ENCODE measurements around the gene TMEM201. TPM values are rescaled to one million over a fixed set of nuclear protein-coding genes. Genes with fewer than 3 reads are reported as not detected.

Gene TMEM201
- total and polyA plus RNA-seq, 4 donors: 4.5 to 10.8 (median 5.8) TPM

DNA sequence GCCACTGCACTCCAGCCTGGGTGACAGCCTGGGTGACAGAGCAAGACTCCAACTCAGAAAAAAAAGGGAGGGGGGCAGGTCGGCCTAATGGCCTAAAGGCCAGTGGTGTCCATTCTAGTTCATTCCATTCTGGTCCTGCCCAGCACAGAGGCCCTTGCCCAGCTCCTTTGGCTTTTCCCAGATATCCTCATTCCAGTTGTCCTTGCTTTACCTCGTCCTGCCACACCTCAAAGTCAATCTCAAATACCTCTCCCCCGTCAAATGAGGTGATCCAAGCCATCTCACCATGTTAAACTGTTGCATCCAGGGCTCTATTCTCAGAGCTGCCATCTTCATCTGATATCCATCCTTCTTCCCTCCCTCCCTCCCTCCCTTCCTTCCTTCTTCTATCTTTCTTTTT is 42.9 kb downstream of the TMEM201 start:
- Histone ChIP-seq H3K9ac (ENCODE audit: insufficient read depth in 1 of 2, low read length in 2 of 2) (no peak overlapping the region), H3K4me3 (no peak overlapping the region), H3K36me3 (ENCODE audit: control insufficient read depth in 4 of 4, insufficient read depth in 4 of 4, low read length in 4 of 4) (no peaks in the 10 kb centered on the region), H3K27me3 (ENCODE audit: control insufficient read depth in 3 of 3, insufficient read depth in 3 of 3, low read length in 2 of 3) (no peaks in the 10 kb centered on the region), H3K27ac (ENCODE audit: low read depth in 1 of 2, low read length in 1 of 2) (no peak overlapping the region), H3K9me3 (ENCODE audit: control insufficient read depth in 4 of 4, insufficient read depth in 3 of 4, low read length in 3 of 4) (no peaks in the 10 kb centered on the region), H3K4me1 (ENCODE audit: control insufficient read depth in 5 of 5, insufficient read depth in 5 of 5, low read length in 5 of 5) (no peaks in the 10 kb centered on the region)
- DNase-seq: no peak
- TF ChIP-seq, protein P1, sequence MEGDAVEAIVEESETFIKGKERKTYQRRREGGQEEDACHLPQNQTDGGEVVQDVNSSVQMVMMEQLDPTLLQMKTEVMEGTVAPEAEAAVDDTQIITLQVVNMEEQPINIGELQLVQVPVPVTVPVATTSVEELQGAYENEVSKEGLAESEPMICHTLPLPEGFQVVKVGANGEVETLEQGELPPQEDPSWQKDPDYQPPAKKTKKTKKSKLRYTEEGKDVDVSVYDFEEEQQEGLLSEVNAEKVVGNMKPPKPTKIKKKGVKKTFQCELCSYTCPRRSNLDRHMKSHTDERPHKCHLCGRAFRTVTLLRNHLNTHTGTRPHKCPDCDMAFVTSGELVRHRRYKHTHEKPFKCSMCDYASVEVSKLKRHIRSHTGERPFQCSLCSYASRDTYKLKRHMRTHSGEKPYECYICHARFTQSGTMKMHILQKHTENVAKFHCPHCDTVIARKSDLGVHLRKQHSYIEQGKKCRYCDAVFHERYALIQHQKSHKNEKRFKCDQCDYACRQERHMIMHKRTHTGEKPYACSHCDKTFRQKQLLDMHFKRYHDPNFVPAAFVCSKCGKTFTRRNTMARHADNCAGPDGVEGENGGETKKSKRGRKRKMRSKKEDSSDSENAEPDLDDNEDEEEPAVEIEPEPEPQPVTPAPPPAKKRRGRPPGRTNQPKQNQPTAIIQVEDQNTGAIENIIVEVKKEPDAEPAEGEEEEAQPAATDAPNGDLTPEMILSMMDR (IDR thresholded peaks at IDR 0.05; ENCODE audit: control extremely low read depth, extremely low read depth): no peak
- no peak for ATAC-seq (ENCODE audit: insufficient read depth, low FRiP score)
- WGBS, 2 donors: 80 to 86% methylated on average over 3 of the region's 3 CpGs

DNA sequence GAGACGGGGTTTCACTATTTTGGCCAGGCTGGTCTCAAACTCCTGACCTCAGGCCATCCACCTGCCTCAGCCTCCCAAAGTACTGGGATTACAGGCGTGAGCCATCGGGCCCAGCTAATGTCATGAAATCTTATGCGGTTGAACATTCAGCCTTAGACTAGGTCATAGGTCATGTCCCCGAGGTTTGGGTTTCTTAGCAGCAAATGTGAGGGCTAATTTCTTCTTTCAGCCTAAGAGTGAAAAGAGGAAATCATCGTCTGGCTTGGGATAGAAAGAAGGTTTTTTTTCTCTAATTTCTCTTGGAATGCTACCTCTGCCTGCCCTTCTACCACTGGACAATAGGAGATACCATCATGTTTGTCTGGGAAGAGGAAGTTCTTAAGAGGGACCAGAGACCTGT is 44.8 kb downstream of the TMEM201 start:
- Histone ChIP-seq H3K9me3 (ENCODE audit: control insufficient read depth in 4 of 4, insufficient read depth in 3 of 4, low read length in 3 of 4) (no peaks in the 10 kb centered on the region), H3K36me3 (ENCODE audit: control insufficient read depth in 4 of 4, insufficient read depth in 4 of 4, low read length in 4 of 4) (no peaks in the 10 kb centered on the region), H3K27me3 (ENCODE audit: control insufficient read depth in 3 of 3, insufficient read depth in 3 of 3, low read length in 2 of 3) (no peaks in the 10 kb centered on the region), H3K4me1 (ENCODE audit: control insufficient read depth in 5 of 5, insufficient read depth in 5 of 5, low read length in 5 of 5) (no peaks in the 10 kb centered on the region), H3K4me3 (no peak overlapping the region), H3K9ac (ENCODE audit: insufficient read depth in 1 of 2, low read length in 2 of 2) (no peak overlapping the region), H3K27ac (ENCODE audit: low read depth in 1 of 2, low read length in 1 of 2) (no peak overlapping the region)
- 79 to 80% methylated on average over 6 of the region's 6 CpGs for WGBS, 2 donors
- no peak for ATAC-seq (ENCODE audit: insufficient read depth, low FRiP score)
- TF ChIP-seq, protein P1 (IDR thresholded peaks at IDR 0.05; ENCODE audit: control extremely low read depth, extremely low read depth): no peak
- no peak for DNase-seq

DNA sequence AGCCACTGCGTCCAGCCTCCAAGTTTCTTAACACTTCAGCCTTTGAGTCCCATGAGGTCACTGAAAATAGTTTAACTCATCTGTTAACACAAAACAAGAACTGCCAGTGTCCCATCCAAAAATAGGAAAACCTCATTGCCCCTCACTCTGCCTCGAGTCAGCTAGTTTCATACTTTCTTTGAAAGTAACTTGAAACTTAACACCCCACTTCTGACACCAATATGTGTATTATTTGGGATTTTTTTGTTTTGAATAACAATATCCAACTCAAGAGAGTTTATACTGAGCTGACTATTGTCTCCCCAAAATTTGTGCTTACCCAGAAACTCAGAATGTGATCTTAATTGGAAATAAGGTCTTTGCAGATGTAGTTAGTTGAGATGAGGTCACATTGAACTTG is 45.9 kb downstream of the TMEM201 start:
- no peaks in the 10 kb centered on the region for H3K36me3 ChIP-seq (ENCODE audit: control insufficient read depth in 4 of 4, insufficient read depth in 4 of 4, low read length in 4 of 4)
- no peaks in the 10 kb centered on the region for H3K9me3 ChIP-seq (ENCODE audit: control insufficient read depth in 4 of 4, insufficient read depth in 3 of 4, low read length in 3 of 4)
- no peak overlapping the region for H3K27ac ChIP-seq (ENCODE audit: low read depth in 1 of 2, low read length in 1 of 2)
- no peaks in the 10 kb centered on the region for H3K4me1 ChIP-seq (ENCODE audit: control insufficient read depth in 5 of 5, insufficient read depth in 5 of 5, low read length in 5 of 5)
- TF ChIP-seq, protein P1 (IDR thresholded peaks at IDR 0.05; ENCODE audit: control extremely low read depth, extremely low read depth): no peak
- DNase-seq (no peak), ATAC-seq (ENCODE audit: insufficient read depth, low FRiP score) (no peak)
- no peak overlapping the region for H3K9ac ChIP-seq (ENCODE audit: insufficient read depth in 1 of 2, low read length in 2 of 2)
- no peak overlapping the region for H3K4me3 ChIP-seq
- 79 to 88% methylated on average over 2 of the region's 2 CpGs for WGBS, 2 donors
- no peaks in the 10 kb centered on the region for H3K27me3 ChIP-seq (ENCODE audit: control insufficient read depth in 3 of 3, insufficient read depth in 3 of 3, low read length in 2 of 3)

DNA sequence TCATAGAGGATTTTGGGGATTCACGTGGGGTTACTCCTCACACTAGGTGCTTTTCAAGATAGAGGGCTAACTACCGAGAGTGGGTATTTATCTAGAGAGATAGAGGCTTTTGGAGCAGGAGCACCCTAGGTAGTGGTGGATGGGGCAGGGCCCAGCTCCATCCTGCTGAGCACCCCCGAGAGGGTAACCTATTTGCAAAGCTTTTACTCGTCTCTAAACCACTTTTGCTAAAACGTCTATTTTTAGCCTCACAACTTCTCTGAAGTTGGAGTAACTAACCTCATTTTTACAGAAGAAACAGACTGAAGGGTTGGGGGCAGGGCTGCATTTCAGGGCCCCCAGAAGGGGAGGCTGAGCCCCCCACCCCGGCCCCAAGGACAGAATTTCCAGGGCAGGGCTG is 50.5 kb downstream of the TMEM201 start:
- H3K4me3 ChIP-seq: no peak overlapping the region
- no peaks in the 10 kb centered on the region for H3K36me3 ChIP-seq (ENCODE audit: control insufficient read depth in 4 of 4, insufficient read depth in 4 of 4, low read length in 4 of 4)
- 60 to 65% methylated on average over 6 of the region's 6 CpGs for WGBS, 2 donors
- TF ChIP-seq, protein P1 (IDR thresholded peaks at IDR 0.05; ENCODE audit: control extremely low read depth, extremely low read depth): no peak
- ATAC-seq (ENCODE audit: insufficient read depth, low FRiP score): no peak
- no peak overlapping the region for H3K27ac ChIP-seq (ENCODE audit: low read depth in 1 of 2, low read length in 1 of 2)
- no peak for DNase-seq
- H3K9ac ChIP-seq (ENCODE audit: insufficient read depth in 1 of 2, low read length in 2 of 2): no peak overlapping the region
- no peaks in the 10 kb centered on the region for H3K27me3 ChIP-seq (ENCODE audit: control insufficient read depth in 3 of 3, insufficient read depth in 3 of 3, low read length in 2 of 3)
- peaks cover 0 to 2% (median 0%) of the 10 kb centered on the region in 5 donors for H3K4me1 ChIP-seq (ENCODE audit: control insufficient read depth in 5 of 5, insufficient read depth in 5 of 5, low read length in 5 of 5)
- no peaks in the 10 kb centered on the region for H3K9me3 ChIP-seq (ENCODE audit: control insufficient read depth in 4 of 4, insufficient read depth in 3 of 4, low read length in 3 of 4)
